Activated naive CD8-positive, alpha-beta T cell (primary cell): ENCODE data around the gene FAM156B.
"Not testable (repeated sequence)": the region's sequence is repeated elsewhere in the genome, so short reads cannot be mapped to it uniquely, and the experiment has no call there.

Source experiments
- H3K27ac Mint-ChIP-seq: one replicate; pipeline ENCODE4 v1.8.0; 2021; ENCODE audit warnings: mixed read lengths
- H3K27me3 Mint-ChIP-seq: one replicate; pipeline ENCODE4 v1.8.0; 2021; ENCODE audit warnings: mixed read lengths
- H3K36me3 Mint-ChIP-seq: one replicate; pipeline ENCODE4 v1.8.0; 2021; ENCODE audit warnings: mixed read lengths
- H3K4me1 Mint-ChIP-seq: one replicate; pipeline ENCODE4 v1.8.0; 2021; ENCODE audit warnings: low read depth, mixed read lengths
- H3K4me3 Mint-ChIP-seq: one replicate; pipeline ENCODE4 v1.8.0; 2021; ENCODE audit warnings: mild to moderate bottlenecking, mixed read lengths
- H3K9me3 Mint-ChIP-seq: one replicate; pipeline ENCODE4 v1.8.0; 2021; ENCODE audit warnings: low read depth, mixed read lengths

FAM156B gene, protein sequence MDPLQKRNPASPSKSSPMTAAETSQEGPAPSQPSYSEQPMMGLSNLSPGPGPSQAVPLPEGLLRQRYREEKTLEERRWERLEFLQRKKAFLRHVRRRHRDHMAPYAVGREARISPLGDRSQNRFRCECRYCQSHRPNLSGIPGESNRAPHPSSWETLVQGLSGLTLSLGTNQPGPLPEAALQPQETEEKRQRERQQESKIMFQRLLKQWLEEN

DNA sequence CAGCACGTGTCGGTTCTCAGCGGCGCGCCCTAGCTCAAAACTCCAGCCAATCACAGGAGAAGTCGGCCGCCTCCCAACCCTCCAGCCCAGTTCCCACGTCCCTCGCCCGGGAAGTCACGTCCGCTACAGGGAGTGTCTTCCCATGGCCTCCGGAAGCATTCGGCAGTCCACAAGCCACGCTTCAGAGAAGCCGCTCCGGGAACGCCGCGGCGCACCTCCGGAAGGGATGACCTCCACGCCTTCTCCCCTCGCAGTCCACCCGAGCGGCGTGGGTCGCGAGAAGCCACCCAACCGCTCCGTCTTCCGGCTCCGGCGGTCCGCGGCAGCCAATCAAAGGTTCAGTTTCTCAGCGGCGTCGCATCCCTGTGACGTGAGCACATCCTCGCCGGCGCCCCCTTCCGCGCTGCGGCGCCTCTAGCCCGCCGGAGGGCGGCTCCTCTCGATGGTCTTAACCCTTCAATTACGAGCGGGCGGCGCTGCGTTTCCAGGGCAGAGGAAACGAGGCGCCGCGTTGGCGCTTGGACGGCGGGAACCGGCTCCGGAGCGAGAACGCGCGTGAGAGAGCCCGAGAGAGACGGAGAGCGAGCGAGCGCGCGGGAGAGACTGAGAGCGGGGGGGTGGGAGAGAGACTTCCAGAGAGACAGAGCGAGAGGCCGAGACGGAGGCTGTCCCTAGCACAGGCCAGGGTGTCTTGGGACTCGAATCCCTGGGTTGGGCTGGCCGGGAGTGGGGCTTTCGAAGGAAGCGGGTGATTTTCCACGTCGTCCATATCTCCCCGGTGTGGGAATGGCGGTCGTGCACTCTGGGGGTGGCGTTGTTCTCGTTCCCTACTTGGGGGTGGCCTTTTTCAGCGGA lies at the start of gene FAM156B:
TSS of gene FAM156B (plus strand) at position 476 of the 855 bp plus-strand sequence. CDS start 9,896 bp downstream, outside the sequence.
- H3K4me1 Mint-ChIP-seq, H3K27me3 Mint-ChIP-seq, H3K36me3 Mint-ChIP-seq, H3K27ac Mint-ChIP-seq, H3K4me3 Mint-ChIP-seq, H3K9me3 Mint-ChIP-seq: not testable (repeated sequence)

DNA sequence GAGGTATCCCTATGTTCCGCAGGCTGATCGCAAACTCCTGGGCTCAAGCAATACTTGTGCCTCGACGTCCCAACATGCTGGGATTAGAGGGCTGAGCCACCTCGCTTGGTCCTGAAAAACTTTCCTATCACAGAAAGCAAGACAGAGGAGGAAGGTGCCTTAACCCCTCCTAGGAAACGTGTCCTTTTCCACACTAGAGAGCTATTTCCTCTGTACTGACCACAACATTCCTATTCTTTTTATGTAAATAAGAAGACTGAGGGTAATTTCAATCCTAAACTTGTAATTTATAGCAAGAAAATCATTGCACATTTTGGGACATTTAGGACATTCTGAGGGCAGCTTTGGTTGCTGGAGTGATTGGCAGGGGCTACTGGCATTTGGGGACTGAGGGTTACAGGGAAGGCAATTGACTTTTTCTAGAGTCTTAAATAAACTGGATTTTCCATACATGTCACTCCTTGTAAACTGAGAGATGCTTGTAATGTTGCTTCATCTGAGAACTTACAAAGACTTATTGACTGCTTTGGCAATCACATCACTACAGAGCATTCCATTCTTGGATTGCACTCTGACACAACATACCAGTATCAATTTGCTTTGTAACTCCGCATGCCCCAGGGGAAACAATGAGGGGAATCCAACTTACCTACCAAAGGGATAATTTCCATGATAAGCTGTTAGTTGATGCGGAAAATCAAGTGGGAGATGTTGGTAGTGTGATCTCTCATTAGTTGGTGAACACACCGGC lies 44.8 kb upstream of the FAM156B start:
- H3K9me3 Mint-ChIP-seq = no peaks in the 10 kb centered on the region
- H3K27ac Mint-ChIP-seq = no peak overlapping the region
- no peak overlapping the region for H3K4me3 Mint-ChIP-seq

GRCh38 chrX:52856991-52857525 lies 40.1 kb upstream of the FAM156B start:
- H3K4me3 Mint-ChIP-seq, H3K36me3 Mint-ChIP-seq, H3K9me3 Mint-ChIP-seq, H3K27me3 Mint-ChIP-seq, H3K27ac Mint-ChIP-seq, H3K4me1 Mint-ChIP-seq: not testable (repeated sequence)

More for the DNA sequence above, 44.8 kb upstream of the FAM156B start:
- peaks cover 7% of the 10 kb centered on the region for H3K27me3 Mint-ChIP-seq
- no peaks in the 10 kb centered on the region for H3K4me1 Mint-ChIP-seq
- H3K36me3 Mint-ChIP-seq = no peaks in the 10 kb centered on the region

DNA sequence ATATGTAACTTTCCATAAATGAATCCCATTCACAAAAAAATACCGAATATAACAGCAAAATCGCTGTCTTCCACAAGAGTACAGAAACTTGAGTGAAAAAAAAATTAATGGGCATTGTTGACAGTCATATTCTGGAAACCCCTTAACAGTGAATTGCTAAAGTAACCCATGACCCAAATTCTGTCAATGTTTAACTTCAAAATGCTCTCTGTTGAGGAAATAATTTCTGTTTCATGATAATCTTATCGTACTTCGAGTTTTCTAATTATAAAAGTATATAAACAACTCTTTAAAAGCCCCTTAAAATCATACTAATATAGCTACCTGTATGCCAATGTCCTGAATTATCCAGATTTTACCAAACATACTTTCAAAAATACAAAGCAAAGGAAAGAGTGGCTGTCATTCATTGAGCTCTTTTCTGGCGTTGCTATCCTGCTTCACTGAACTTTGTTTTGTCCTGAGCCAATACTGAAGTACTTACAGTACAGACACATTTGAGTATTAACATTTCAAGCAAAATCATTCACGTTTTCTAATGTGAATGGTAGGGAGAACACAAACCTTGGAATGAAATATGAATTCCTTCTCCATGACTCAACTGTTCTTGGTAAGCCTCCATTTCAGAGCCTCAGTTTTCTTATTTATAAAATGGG lies 31.7 kb upstream of the FAM156B start:
- Mint-ChIP-seq H3K9me3 (no peaks in the 10 kb centered on the region), H3K4me3 (no peak overlapping the region), H3K4me1 (no peaks in the 10 kb centered on the region), H3K36me3 (no peaks in the 10 kb centered on the region), H3K27me3 (no peaks in the 10 kb centered on the region), H3K27ac (no peak overlapping the region)

DNA sequence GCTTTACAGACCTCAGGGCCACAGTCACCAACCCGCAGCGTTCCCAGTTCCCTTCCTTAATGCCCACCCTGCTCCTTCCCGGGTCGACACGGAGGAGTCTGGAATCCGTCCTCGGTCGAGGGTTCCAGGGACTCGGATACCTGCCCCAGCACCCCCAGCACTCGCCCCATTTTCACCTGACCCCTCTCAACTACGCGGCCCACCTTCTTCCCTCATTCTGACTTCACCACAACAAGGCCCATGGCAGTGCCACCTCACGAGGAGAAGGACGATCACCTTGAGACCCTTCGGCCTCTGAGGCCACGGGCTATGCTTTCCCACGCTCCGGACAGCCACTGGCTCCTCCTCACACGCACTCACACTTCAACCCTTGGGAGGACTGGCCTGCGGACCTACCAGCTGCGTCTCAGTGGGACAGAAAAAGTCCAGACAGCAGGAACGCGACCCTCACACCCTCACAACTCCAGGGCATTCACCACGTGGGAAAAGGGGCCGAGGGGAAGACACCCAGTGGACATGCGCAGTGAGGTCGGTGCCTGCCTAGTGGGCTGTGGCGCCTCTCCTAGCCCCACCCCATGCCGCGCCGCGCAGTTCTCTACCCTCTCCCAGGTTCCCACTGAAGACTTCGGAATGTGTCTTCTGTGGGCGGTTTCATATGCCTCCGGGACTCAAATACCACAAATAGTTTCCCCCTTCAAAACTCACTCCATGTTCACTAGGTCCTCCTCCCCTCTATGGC lies 29.4 kb upstream of the FAM156B start, which contains the start of gene XAGE3:
TSS of gene XAGE3 (minus strand) at position 474 of the 739 bp plus-strand sequence. CDS start 950 bp downstream, outside the sequence.
- Mint-ChIP-seq H3K9me3 (no peaks in the 10 kb centered on the region), H3K4me1 (no peaks in the 10 kb centered on the region), H3K4me3 (no peak within 1 kb of the TSS), H3K27ac (no peak within 1 kb of the TSS), H3K27me3 (no peaks in the 10 kb centered on the region), H3K36me3 (no peaks in the 10 kb centered on the region)

- Mint-ChIP-seq H3K4me1 (no peaks in the 10 kb centered on the region), H3K4me3 (no peak overlapping the region), H3K36me3 (no peaks in the 10 kb centered on the region), H3K27ac (no peak overlapping the region), H3K9me3 (no peaks in the 10 kb centered on the region), H3K27me3 (no peaks in the 10 kb centered on the region)
Observed at GRCh38 chrX:52870046-52870445, 27.1 kb upstream of the FAM156B start.

GRCh38 chrX:52873825-52874224 lies 23.3 kb upstream of the FAM156B start:
- not testable (repeated sequence) for H3K4me1 Mint-ChIP-seq, H3K27me3 Mint-ChIP-seq, H3K36me3 Mint-ChIP-seq, H3K27ac Mint-ChIP-seq, H3K9me3 Mint-ChIP-seq, H3K4me3 Mint-ChIP-seq

GRCh38 chrX:52874661-52875060 lies 22.5 kb upstream of the FAM156B start:
- Mint-ChIP-seq H3K4me3 (no peak overlapping the region), H3K36me3 (no peaks in the 10 kb centered on the region), H3K27ac (no peak overlapping the region), H3K4me1 (no peaks in the 10 kb centered on the region), H3K9me3 (no peaks in the 10 kb centered on the region), H3K27me3 (no peaks in the 10 kb centered on the region)

DNA sequence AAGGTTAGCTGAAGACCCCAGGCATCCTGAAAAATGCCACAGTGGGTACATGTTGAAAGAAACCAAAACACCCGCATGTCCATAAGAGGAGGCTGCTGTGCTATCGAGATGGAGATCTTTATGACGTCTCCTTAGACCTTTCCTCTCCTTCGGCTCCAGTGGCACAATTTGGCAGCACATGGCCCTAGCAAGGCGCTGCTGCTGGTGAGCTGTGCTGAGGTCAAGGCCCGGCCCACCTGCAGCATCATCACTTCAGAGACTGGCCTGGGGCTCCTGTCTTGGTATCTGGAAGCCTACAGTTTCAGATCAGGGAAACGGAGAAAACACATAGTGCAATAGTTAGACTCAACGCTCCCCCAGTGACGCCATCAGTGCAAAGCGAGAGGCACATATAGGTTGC lies 21.7 kb upstream of the FAM156B start:
- not testable (repeated sequence) for H3K36me3 Mint-ChIP-seq, H3K9me3 Mint-ChIP-seq, H3K27ac Mint-ChIP-seq, H3K4me1 Mint-ChIP-seq, H3K27me3 Mint-ChIP-seq, H3K4me3 Mint-ChIP-seq

GRCh38 chrX:52876386-52876785 lies 20.7 kb upstream of the FAM156B start:
- not testable (repeated sequence) for H3K27ac Mint-ChIP-seq, H3K4me3 Mint-ChIP-seq, H3K4me1 Mint-ChIP-seq, H3K36me3 Mint-ChIP-seq, H3K9me3 Mint-ChIP-seq, H3K27me3 Mint-ChIP-seq

DNA sequence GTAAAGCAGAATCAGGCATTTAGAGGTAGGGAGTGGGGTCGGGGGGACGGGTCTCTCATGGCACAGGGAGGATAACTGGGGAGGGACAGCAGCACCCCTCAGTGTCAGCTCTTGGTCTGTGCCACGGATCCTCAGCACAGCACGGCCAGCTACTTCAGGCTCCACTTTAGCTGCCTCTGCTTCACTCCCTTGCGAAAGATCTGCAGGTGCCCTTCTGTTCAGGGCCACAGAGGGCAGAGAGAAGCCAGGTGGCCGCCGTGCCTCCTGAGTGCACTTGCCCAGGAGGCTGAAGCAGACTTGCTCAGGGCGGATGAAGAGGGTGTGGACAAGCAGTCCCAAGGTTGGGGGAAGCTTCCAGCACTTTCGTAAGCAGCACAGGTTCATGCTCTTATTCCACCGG lies 9.7 kb upstream of the FAM156B start:
- not testable (repeated sequence) for H3K36me3 Mint-ChIP-seq, H3K27me3 Mint-ChIP-seq, H3K4me1 Mint-ChIP-seq, H3K4me3 Mint-ChIP-seq, H3K27ac Mint-ChIP-seq, H3K9me3 Mint-ChIP-seq

DNA sequence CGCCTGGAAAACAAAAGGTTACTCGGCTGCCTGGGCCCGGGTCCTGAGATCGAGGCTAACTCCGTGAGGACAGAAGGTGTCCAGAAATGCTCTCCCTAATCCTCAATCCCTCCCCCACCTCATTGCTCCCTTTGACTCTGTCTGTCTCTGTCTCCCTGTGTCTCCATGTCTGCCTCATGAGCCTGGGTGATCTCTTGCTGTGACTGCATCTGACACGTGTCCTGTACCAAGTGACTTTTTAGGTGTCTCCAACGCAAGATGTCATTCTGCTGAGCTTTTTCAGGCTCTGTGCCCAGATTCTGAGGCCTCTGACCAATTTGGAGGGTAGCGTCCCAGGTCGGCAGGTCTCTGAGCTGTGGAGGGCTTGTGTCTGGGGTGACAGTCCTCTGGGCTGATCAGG lies 9.0 kb upstream of the FAM156B start:
- H3K27ac Mint-ChIP-seq, H3K9me3 Mint-ChIP-seq, H3K4me3 Mint-ChIP-seq, H3K4me1 Mint-ChIP-seq, H3K36me3 Mint-ChIP-seq, H3K27me3 Mint-ChIP-seq: not testable (repeated sequence)

GRCh38 chrX:52896438-52896837 lies 692 bp upstream of the FAM156B start:
- H3K9me3 Mint-ChIP-seq, H3K4me3 Mint-ChIP-seq, H3K36me3 Mint-ChIP-seq, H3K27ac Mint-ChIP-seq, H3K27me3 Mint-ChIP-seq, H3K4me1 Mint-ChIP-seq: not testable (repeated sequence)

GRCh38 chrX:52905531-52905930 lies 8.4 kb downstream of the FAM156B start:
- not testable (repeated sequence) for H3K4me3 Mint-ChIP-seq, H3K27me3 Mint-ChIP-seq, H3K36me3 Mint-ChIP-seq

More at GRCh38 chrX:52905531-52905930, 8.4 kb downstream of the FAM156B start:
- H3K4me1 Mint-ChIP-seq, H3K9me3 Mint-ChIP-seq, H3K27ac Mint-ChIP-seq: not testable (repeated sequence)
